ENCODE measurements around the gene DPP6. TPM values are rescaled to one million over a fixed set of nuclear protein-coding genes. Genes with fewer than 3 reads are reported as not detected.

Gene DPP6
- total RNA-seq, 1 donor from 2014 or later = 0.39 TPM

GRCh38 chr7:154916381-154916780 lies 864.2 kb downstream of the DPP6 start:
- TF ChIP-seq CTCF (IDR thresholded peaks at IDR 0.05) (no peak), EZH2phosphoT487 (IDR thresholded peaks at IDR 0.05) (no peak), EZH2 (IDR thresholded peaks at IDR 0.05) (no peak)
- peaks cover 4% of the 10 kb centered on the region for H3K27me3 Mint-ChIP-seq (ENCODE audit: insufficient read depth, low read depth)
- no peaks in the 10 kb centered on the region for H3K4me1 ChIP-seq
- no peaks in the 10 kb centered on the region for H3F3A ChIP-seq (ENCODE audit: low read depth)
- no peak overlapping the region for H3K27ac Mint-ChIP-seq
- H3K4me2 ChIP-seq = no peak overlapping the region
- no peaks in the 10 kb centered on the region for H4K20me1 ChIP-seq (ENCODE audit: low read depth)
- no peak overlapping the region for H2AFZ ChIP-seq (replicated peaks)
- H3K4me3 ChIP-seq = no peak overlapping the region
- no peaks in the 10 kb centered on the region for H3K9me3 ChIP-seq (ENCODE audit: low read depth)
- H3K4me3 Mint-ChIP-seq = no peak overlapping the region
- H3K79me2 ChIP-seq (ENCODE audit: low read depth) = no peaks in the 10 kb centered on the region
- H3K9ac ChIP-seq = no peak overlapping the region
- no peak for DNase-seq (ENCODE audit: low spot score)
- no peak overlapping the region for H3K27ac ChIP-seq
- H3K4me1 Mint-ChIP-seq = peaks cover 4% of the 10 kb centered on the region
- peaks cover 5% of the 10 kb centered on the region for H3K9me3 Mint-ChIP-seq
- peaks cover 13% of the 10 kb centered on the region for H3K27me3 ChIP-seq
- H3K36me3 Mint-ChIP-seq = no peaks in the 10 kb centered on the region
- H3K36me3 ChIP-seq = no peaks in the 10 kb centered on the region

- no peaks in the 10 kb centered on the region for H3K4me1 ChIP-seq
- peaks cover 3% of the 10 kb centered on the region for H3K9me3 Mint-ChIP-seq
- H3K27ac Mint-ChIP-seq = no peak overlapping the region
- no peak for DNase-seq (ENCODE audit: low spot score)
- H3K4me3 ChIP-seq = no peak overlapping the region
- H3K9ac ChIP-seq = no peak overlapping the region
- H3K4me1 Mint-ChIP-seq = peaks cover 4% of the 10 kb centered on the region
- no peak overlapping the region for H3K27ac ChIP-seq
- H3K27me3 Mint-ChIP-seq (ENCODE audit: insufficient read depth, low read depth) = peaks cover 5% of the 10 kb centered on the region
- H3K27me3 ChIP-seq = peaks cover 13% of the 10 kb centered on the region
- no peak overlapping the region for H3K4me3 Mint-ChIP-seq
- no peaks in the 10 kb centered on the region for H3K36me3 ChIP-seq
- H3K79me2 ChIP-seq (ENCODE audit: low read depth) = no peaks in the 10 kb centered on the region
- no peaks in the 10 kb centered on the region for H3K36me3 Mint-ChIP-seq
- H4K20me1 ChIP-seq (ENCODE audit: low read depth) = no peaks in the 10 kb centered on the region
- H3F3A ChIP-seq (ENCODE audit: low read depth) = no peaks in the 10 kb centered on the region
- no peaks in the 10 kb centered on the region for H3K9me3 ChIP-seq (ENCODE audit: low read depth)
- TF ChIP-seq EZH2 (IDR thresholded peaks at IDR 0.05) (no peak), EZH2phosphoT487 (IDR thresholded peaks at IDR 0.05) (no peak), CTCF (IDR thresholded peaks at IDR 0.05) (no peak)
- no peak overlapping the region for H3K4me2 ChIP-seq
- no peak overlapping the region for H2AFZ ChIP-seq (replicated peaks)
Measured at GRCh38 chr7:154916856-154917807, 864.9 kb downstream of the DPP6 start.

DNA sequence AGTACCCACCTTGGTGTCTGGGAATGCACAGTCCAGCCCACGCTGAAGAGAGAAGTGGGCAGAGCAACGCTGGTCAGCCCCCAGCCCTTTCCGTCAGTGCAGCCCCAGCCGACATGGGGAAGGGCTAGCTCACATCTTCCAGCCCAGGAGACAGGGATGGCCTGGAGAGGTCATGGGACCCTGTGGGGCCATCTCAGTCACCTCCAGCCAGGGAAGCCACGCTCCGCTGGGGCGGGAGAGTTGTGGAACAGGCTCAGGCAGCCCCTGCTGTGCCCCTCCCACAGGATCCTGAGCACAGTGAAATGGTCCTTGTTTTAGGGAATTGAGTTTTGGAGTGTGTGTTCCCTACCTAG lies 865.6 kb downstream of the DPP6 start:
- no peak for TF ChIP-seq EZH2phosphoT487 (IDR thresholded peaks at IDR 0.05)
- no peak for TF ChIP-seq CTCF (IDR thresholded peaks at IDR 0.05)
- no peak for TF ChIP-seq EZH2 (IDR thresholded peaks at IDR 0.05)
- H3K4me1 ChIP-seq = no peaks in the 10 kb centered on the region
- H3K9me3 ChIP-seq (ENCODE audit: low read depth) = no peaks in the 10 kb centered on the region
- H3K36me3 Mint-ChIP-seq = no peaks in the 10 kb centered on the region
- peaks cover 4% of the 10 kb centered on the region for H3K4me1 Mint-ChIP-seq
- H4K20me1 ChIP-seq (ENCODE audit: low read depth) = no peaks in the 10 kb centered on the region
- H3K79me2 ChIP-seq (ENCODE audit: low read depth) = no peaks in the 10 kb centered on the region
- H3F3A ChIP-seq (ENCODE audit: low read depth) = no peaks in the 10 kb centered on the region
- H3K27me3 ChIP-seq = peaks cover 13% of the 10 kb centered on the region
- H3K4me2 ChIP-seq = no peak overlapping the region
- no peak overlapping the region for H3K9ac ChIP-seq
- no peak overlapping the region for H2AFZ ChIP-seq (replicated peaks)
- peaks cover 6% of the 10 kb centered on the region for H3K27me3 Mint-ChIP-seq (ENCODE audit: insufficient read depth, low read depth)
- H3K27ac ChIP-seq = no peak overlapping the region
- H3K4me3 ChIP-seq = no peak overlapping the region
- no peaks in the 10 kb centered on the region for H3K36me3 ChIP-seq
- H3K4me3 Mint-ChIP-seq = no peak overlapping the region
- H3K9me3 Mint-ChIP-seq = no peaks in the 10 kb centered on the region
- no peak overlapping the region for H3K27ac Mint-ChIP-seq
- DNase-seq (ENCODE audit: low spot score) = no peak

All from neural progenitor cell (in vitro differentiated cells).